ENCODE measurements around the gene RPS10.

- no peak for TF ChIP-seq EZH2 (IDR thresholded peaks at IDR 0.05; ENCODE audit: borderline replicate concordance, low read depth, low read length, severe bottlenecking)
- no peak for TF ChIP-seq CTCF (IDR thresholded peaks at IDR 0.05; ENCODE audit: extremely low read depth in 1 of 2, insufficient read depth in 1 of 2, low read depth in 1 of 2, low read length in 2 of 2)
- no peak for TF ChIP-seq MAX (IDR thresholded peaks at IDR 0.05; ENCODE audit: insufficient read depth, insufficient read length)
Observed at GRCh38 chr6:34457382-34457741, 31.5 kb upstream of the RPS10 start.

Data from endothelial cell of umbilical vein (primary cell).